Stimulated activated CD8-positive, alpha-beta memory T cell treated with anti-CD3 and anti-CD28 coated beads, Interleukin-7, amount 100 ng/mL, for 4 hours (primary cell): ENCODE results near the gene MDM2.

Experiments
- DNase-seq, 2 donors: peaks; one replicate each; pipeline ENCODE4 v3.0.0-alpha.2; 2020; ENCODE audit warnings: low read depth in 2 of 2

The MDM2 gene

DNA sequence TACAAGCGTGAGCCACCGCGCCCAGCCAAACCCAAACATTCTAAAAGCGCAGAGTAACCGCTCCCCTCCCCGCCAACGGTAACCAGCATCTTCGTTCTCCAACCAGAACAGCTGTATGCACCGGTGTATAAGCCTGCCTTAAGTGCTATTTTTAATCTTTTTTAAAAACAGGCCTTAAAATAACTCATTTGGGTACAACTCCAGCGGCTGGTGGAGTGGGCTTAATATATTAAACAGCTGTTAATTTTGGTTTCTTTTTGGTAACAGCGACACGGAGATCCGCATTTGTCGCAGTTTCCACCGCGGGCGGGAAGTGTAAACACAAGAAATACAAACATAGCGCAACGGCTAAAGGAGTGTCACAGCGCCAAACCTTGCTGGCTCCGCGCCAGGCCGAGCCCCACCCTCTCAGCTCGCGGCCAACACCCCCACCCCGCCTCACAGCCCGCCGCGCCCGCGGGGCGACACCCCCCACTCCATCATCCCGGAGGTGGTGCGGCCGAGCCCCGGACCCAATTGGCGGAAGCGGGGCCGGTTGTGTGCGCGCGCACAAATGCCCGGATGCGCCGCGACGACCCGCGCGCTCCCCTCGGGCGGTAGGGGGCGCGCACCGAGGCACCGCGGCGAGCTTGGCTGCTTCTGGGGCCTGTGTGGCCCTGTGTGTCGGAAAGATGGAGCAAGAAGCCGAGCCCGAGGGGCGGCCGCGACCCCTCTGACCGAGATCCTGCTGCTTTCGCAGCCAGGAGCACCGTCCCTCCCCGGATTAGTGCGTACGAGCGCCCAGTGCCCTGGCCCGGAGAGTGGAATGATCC, at the start of gene MDM2:
Gene MDM2, plus strand, starts transcription at position 602 of the 812 bp plus-strand sequence. CDS start 301 bp downstream, outside the sequence.
- DNase-seq, result peak; percentile 89 to 94

DNA sequence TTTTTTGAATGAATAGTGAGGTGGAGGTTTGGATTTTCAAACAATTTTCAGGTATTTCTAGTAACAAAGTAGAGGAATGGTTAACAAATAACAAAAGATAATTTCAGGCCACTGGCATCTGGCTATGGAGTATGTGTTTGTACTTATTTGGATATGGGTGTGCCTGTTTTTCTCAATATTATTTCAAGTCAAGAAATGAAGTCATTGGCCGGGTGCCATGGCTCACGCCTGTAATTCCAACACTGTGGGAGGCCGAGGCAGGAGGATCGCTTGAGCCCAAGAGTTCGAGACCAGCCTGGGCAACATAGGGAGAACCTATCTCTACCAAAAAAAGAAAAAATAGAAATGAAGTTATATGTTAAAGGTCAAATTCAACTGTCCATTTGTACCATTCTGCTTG, 48.1 kb upstream of the MDM2 start:
- no peak for DNase-seq

DNA sequence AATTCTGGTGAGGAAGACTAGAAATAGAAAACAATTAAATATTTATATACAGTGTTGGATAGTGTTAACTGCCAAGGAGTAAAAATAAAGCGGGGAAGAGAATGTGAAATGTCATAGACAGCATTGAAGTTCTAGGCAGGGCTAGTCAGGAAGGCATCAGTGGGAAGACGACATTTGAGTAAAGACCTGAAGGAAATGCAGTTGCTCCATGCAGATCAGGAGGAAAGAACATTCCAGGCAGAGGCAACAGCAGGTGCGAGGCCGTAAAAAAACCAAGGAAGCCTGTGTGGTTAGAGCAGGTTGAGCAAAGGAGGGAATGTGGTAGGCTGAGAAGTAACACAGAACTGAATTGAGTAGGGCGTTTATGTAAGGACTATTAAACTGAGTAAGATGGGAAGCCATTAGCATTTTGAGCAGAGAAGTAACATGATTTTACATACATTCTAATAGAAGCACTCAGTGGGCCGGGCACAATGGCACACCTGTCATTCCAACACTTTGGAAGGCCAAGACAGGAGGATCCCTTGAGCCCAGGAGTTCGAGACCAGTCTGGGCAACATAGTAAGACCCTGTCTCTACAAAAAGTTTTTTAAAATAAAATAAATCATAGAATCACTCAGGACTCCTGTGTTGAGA, 47.1 kb upstream of the MDM2 start:
- no peak for DNase-seq

DNA sequence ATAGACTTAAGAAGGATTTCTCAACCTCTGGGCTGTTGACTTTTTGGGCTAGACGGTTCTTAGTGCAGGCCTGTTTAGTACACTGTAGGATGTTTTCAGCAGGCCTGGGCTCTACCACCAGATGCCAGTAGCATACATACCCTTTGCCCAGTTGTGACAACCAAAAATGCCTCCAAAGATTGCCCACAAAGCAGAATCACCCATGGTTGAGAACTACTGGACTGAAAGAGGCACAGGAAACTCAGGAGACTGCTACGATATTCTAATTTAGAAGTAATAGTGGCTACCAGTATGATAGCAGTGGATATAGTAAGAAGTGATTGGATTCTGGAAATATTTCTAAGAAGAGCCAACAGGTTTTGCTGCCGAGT, 46.5 kb upstream of the MDM2 start:
- DNase-seq, result no peak

DNA sequence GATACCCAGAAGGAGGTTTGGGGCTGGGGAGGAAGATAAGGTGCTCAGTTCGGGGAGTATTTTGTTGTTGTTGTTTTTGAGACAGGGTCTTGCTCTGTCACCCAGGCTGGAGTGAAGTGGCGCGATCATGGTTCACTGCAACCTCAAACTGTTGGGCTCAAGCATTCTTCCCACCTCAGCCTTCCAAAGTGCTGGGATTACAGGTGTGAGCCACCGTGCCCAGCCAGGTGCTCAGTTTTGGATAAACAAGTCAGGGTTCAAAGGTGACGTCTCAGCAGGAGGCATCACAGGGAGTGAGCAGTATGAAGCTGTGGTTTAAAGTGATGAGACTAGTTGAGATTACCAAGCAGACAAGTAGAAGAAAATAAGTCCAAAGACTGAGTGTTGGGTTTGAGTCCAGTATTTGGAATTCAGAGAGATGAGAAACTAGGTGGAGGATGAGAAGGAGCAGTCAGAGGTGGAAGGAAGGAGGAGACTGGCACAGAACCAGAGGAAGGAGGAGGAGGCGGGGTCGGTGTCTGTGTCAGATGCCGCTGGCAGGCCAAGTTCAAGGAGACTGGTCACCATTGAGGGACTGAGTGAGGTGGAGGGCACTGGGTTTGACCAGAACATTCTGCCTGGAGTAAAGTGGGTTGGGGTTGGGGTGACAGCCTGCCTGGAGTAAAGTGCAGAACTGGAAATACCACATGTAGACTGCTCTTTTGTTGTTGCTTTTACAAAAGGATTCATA, 45.9 kb upstream of the MDM2 start:
- no peak for DNase-seq

DNA sequence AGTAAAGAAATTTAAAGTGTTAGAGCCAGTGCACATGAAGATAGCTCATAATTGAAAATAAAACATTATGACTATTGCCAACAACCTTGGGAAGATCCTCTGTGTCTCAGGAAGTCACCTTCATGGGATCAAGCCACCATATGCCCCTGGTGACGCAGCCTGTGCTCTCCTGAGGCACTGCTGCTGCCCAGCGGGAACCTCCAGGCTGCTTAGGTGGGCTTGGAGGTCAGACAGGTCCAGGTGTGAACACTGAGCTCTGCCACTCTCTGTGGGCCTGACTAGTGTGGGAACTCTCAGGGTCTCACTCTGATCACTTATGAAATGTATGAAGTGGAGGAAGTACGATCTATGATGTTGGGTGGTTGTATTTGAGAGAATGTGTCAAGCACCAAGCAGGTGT, 45.3 kb upstream of the MDM2 start:
- no peak for DNase-seq

DNA sequence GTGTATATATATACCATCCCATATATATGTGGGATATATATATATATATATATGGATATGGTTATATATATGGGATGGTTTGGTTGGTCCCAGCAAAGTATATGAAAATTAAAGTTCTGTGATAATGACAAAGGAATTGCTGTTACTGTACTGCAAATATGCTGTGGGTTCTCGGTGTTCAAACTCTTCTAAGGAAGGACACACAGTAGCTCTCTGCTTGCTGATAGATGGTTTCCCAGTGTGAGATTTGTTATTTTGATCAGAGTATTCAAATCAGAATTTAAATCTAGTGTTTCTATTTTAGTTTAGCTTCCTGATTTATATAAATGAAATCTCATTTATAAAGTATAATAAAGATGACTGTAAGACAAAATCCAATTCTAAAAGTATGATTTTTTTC, 42.3 kb upstream of the MDM2 start:
- DNase-seq, result no peak

DNA sequence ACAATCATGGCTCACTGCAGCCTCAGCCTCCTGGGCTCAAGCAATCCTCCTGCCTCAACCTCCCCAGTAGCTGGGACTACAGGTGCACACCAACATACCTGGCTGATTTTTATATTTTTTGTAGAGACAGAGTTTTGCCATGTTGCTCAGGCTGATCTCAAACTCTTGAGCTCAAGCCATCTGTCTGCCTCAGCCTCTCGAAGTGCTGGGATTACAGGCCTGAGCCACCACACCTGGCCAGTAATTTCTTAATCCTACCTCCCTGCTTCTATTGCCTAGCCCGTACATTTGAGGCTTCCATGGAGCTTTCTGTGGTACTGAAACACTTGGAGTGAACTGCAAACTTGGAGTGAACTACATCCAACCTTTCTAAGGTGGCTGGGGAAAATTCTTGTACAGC, 41.3 kb upstream of the MDM2 start:
- DNase-seq, result no peak

DNA sequence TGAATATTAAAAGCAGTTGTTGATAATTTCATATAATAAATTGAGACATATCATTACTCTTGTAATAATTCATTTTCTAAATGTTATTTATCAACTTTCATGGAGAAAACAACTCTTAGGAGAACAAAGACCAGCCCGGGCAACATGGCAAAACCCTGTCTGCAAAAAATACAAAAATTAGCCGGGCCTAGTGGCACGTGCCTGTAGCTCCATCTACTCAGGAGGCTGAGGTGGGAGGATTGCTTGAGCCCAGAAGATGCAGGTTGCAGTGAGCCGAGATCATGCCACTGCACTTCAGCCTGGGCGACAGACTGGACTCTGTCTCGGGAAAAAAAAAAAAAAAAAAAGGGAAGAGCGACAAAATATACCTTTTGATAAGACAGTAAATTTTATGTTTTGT, 40.8 kb upstream of the MDM2 start:
- no peak for DNase-seq

DNA sequence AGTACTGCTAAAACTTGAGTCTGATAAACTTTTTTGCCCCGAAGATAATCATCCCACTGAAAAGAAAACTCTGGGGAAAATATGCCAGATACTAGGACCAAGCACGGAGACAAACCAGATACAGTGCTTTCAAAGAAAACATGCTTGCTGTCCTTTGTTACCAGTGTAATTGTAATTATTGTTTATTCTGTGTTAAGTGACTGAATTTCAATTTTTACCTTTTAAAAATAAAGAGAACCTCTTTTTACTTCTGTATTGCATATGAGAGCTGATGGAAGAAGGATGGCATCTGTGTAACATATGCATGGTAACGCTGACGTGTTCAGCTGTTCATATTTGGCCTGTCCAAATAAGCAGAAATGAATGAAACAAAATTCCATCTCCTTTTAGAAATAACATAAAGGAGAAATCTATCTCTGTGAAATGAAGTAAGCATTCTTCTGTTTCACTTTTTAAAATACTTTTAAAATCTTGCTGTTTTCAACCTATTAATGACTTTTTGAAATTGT, 39.5 kb upstream of the MDM2 start:
- no peak for DNase-seq

DNA sequence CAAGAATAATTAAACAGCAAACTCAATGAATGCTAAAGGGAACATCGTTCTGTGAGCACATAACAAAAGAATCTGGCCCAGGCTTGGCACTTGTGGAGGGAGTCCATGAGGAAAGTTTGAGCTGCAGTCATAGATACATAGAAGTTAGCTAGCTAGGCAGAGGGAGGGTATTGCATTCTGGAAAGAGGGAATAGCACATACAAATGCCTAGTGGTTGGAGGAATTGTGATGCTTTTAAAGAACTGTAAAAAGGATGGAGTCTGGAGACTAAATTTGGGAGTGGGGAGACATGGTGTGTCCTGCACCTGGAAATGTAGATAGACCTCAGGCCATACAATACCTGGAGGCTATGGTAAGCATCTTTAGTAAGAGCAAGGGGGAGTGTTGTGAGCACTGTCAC, 38.0 kb upstream of the MDM2 start:
- DNase-seq, result no peak

DNA sequence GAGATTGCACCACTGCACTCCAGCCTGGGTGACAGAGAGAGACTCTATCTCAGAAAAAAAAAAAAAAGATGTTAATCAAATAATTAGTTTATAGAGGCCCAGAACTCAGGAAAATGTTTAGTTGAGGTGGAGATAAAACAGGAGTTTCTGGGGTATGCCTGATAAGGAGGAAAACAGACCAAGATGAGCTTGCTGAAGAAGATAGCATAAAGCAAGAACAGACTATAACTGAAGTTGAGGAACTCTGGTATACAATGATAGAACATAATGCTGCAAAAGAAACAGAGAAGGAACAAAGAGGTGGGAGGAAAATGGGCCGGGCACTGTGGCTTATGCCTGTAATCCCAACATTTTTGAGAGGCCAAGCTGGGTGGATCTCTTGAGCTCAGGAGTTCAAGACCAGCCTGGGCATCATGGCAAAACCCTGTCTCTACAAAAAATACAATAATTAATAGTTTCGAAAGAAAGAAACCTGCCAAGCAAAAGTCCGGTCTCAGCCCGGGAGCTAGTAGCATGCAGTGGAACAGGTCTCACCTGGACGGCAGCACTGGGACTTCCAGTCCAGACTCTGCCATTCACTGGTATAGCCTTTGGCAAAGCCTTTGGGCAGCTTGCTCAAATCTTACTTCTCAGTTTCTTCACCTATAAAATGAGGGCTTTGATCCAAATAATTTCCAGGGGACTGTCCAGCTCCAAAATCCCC, 36.6 kb upstream of the MDM2 start:
- DNase-seq, result no peak

DNA sequence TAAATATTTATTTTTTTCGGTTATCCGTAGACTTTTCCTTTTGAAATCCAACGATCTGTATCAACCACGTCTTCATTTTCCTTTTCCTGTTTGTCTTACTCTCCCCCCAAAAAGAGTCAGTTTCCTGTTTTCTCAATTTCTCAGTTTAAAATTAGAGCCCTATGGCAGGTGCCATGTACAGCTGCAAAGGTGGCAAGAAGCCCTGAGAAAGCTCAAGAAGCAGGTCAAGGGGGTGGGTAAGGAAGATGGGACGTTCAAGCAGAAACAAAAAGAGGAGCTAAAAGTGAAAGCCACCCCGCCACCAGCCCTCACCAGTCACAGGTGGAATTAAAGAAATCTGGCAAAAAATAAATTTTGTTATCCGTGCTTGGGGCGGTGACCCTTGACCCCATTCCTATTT, 35.3 kb upstream of the MDM2 start:
- DNase-seq, result no peak

DNA sequence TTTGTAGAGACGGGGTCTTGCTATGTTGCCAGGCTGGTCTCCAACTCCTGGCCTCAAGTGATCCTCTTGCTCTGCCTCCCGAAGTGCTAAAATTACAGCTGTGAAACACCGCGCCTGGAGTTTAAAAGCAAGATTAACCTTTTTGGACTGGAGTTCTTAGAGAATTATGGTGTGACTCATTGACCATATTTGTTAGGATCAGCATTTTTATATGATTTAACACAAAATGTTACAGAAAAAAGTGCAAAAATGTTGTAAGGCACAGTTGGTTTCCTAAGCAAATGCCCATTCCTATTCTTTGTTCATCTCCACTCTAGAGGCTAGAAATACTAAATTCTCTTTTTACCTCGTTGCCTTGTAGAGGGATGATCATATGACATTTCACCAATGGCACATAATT, 34.4 kb upstream of the MDM2 start:
- DNase-seq, result no peak

DNA sequence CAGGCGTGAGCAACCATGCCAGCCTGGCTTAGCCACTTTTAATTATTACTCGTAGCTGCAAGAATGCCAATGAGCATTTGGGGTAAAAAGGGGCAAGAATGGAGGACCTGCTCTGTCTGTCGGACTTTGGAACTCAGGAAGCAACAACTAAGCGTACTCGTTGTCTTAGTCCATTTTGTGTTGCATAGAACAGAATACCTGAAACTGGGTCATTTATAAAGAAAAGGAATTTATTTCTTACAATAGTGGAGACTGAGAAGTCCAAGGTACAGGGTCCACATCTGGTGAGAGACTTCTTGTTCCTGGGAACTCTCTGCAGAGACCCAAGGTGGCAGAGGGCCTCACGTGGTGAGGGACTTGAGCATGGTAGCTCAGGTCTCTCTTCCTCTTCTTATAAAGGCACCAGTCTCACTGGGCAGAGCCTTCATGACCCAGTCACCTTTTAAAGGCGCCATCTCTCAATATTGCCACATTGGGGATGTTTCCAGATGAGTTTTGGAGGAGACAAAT, 32.8 kb upstream of the MDM2 start:
- DNase-seq, result no peak

DNA sequence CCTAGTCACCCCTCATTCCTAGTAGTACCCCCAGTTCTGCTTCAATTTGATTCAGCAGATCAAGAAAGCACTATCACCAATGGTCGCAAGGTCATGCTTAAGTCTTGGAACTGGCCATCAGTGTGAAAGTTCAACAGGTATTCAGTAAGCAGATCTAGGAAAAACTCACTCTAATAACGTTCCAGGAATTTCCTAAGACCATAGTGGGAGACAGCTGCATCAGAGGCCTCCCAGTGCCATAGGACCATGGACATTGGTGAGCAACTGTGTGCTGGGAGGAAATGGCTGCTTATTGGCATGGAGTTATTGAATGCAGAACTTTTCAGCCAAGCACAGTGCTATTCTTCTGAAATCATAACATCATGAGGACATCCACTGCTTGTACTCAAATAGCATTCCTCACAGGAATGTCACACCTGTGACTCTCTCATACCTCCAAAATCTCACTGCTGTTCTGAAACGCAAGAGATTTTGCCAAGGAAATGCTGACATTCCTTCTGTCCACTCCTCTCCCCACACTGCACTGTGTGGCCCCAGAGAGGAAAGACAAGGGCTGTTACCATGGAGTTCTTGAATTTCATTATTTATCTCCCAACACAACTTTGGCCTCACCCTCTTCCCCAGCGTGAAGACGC, 30.9 kb upstream of the MDM2 start:
- DNase-seq, result no peak

DNA sequence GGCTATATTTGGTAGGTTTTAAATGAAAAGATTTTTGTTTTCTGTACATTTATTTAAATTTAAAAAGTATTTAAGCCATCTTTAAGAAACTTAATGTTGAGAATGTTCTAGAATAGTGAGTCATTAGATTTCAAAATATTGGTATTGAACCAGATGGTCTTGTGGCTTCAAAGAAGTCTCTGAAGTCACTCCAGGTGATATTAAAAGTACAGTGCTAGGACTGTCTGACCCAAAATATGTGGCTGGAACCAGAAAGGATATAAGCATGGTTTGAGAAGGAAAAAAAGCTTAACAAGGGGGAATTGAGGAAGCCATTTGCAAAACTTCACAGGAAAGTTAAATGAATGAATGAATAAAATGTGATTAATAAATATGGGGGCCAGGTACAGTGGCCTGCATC, 28.7 kb upstream of the MDM2 start:
- no peak for DNase-seq

DNA sequence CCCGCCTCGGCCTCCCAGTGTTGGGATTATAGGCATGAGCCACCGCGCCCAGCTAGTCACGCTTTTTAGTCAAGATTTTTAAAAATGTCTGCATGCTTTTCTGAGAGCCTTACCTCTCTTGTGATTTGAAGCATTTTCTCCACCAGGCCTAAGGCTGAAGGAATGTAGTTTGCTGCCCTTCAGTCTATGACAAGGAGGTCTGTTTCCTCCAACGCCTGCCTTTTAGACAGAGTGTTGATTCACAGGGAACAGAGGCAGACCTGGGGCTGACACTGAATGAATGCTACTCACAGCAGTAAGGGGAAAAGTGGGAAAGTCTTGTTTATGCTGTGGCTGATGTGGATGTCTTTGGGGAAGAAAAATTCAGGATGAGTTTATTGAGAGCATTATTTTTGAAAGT, 27.2 kb upstream of the MDM2 start:
- no peak for DNase-seq

DNA sequence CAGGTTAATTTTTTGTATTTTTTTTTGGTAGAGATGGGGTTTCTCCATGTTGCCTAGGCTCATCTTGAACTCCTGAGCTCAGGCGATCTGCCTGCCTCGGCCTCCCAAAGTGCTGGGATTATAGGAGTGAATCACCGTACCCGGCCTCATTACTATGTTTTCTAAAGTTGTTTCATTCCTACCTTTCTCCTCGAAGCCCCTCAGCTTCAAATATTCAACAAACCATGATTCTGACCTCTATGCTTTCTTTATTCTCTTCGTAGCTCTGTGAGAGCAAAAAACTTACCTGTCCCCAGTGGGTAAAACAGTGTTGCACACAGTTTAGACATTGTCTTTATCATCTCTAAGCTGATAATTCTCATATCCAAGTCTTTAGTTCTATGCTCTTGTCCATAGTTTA, 26.2 kb upstream of the MDM2 start:
- DNase-seq, result no peak

DNA sequence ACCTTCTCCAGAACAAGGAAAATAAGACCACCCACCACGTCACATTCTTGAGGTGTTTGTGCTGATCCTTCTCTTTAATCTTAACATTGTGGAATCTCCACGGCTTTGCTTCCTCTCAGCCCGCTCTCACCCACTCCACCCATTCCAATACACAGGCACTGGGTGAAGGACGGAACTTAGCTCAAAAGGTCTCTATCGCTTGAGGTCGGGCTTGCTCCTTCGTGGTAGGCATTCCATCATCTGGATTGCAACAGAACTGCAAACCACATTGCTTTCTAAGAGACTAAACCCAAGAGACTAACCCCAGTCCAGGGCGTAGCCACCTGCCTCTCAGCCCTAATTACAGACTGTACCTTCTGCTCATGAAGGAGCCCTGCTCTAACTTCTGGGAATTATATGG, 24.0 kb upstream of the MDM2 start:
- DNase-seq, result no peak

DNA sequence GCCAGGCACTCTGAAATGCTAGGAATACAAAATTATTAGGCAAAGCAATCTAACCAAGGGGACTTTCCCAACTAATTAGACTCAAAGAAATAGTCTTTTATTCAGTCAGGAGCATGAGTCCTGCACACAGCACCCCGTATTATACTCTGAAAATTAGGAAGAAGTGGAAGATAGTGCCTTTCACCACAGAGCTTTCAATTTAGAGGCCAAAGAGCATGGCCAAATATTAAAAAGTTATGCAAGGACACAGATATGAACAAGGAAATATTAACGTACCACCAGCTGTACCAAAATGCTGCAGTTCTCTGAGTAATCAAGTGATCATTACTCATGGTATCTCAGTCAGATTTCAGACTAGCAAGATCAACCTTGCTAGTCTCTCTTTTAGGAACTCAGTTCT, 22.6 kb upstream of the MDM2 start:
- no peak for DNase-seq

DNA sequence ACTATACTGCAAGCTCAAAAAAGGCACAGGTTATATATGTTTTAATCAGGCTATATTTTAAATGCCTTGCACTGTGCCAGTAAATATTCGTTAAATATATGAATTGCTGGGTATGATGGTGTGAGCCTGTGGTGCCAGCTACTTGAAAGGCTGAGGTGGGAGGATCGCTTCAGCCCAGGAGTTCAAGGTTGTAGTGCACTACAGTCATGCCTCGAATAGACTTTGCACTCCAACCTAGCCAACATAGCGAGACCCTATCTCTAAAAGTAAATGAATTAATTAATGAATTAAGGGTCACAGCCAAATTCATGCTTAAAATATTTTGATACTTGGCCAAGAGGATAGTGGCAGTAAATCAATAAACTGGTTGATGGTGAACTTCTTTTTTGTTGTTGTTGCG, 22.2 kb upstream of the MDM2 start:
- DNase-seq, result no peak
